Astrocyte (in vitro differentiated cells and primary cell): ENCODE measurements around the gene NHLH1. TPM values are rescaled to one million over a fixed set of nuclear protein-coding genes. Genes with fewer than 3 reads are reported as not detected.

Source experiments
- DNase-seq: peaks from one replicate; pipeline ENCODE4 v3.0.0-alpha.2; 2010; ENCODE audit warnings: low read depth
- FAIRE-seq: peaks from 2 replicates; lab custom pipeline; 2011; peaks lifted over from hg19 to GRCh38; lab: Jason Lieb, UNC
- H2AFZ ChIP-seq: 2 replicates; pipeline ENCODE4 v1.6.0; 2012; ENCODE audit warnings: low read depth, low read length, inconsistent platforms
- H3K27ac ChIP-seq: 2 replicates; pipeline ENCODE4 v1.5.1; 2011; ENCODE audit warnings: low read depth, low read length, inconsistent platforms
- H3K27me3 ChIP-seq: 2 replicates; pipeline ENCODE4 v1.6.0; 2011; ENCODE audit warnings: low read length, inconsistent platforms; ENCODE audit not compliant: insufficient read depth
- H3K36me3 ChIP-seq: 2 replicates; pipeline ENCODE4 v1.5.1; 2011; ENCODE audit warnings: low read length, inconsistent platforms; ENCODE audit not compliant: insufficient read depth
- H3K4me1 ChIP-seq: 2 replicates; pipeline ENCODE4 v1.5.1; 2011; ENCODE audit warnings: low read length, inconsistent platforms; ENCODE audit not compliant: insufficient read depth
- H3K4me2 ChIP-seq: 2 replicates; pipeline ENCODE4 v1.6.0; 2012; ENCODE audit warnings: low read length, inconsistent platforms
- H3K4me3 ChIP-seq: 2 replicates; pipeline ENCODE4 v1.5.1; 2011; ENCODE audit warnings: low read depth, mild to moderate bottlenecking, low read length, inconsistent platforms; ENCODE audit not compliant: insufficient read depth
- H3K79me2 ChIP-seq: 2 replicates; pipeline ENCODE4 v1.6.0; 2012; ENCODE audit warnings: mild to moderate bottlenecking, low read length, inconsistent platforms; ENCODE audit not compliant: insufficient read depth
- H3K9ac ChIP-seq: 2 replicates; pipeline ENCODE4 v1.6.0; 2012; ENCODE audit warnings: mild to moderate bottlenecking, low read length, inconsistent platforms
- H3K9me3 ChIP-seq: 2 replicates; pipeline ENCODE4 v1.5.1; 2012; ENCODE audit warnings: low read depth, mild to moderate bottlenecking, low read length, inconsistent platforms; ENCODE audit not compliant: insufficient read depth
- H4K20me1 ChIP-seq: 2 replicates; pipeline ENCODE4 v1.6.0; 2012; ENCODE audit warnings: low read length, inconsistent platforms; ENCODE audit not compliant: insufficient read depth
- H3K27ac Mint-ChIP-seq: one replicate; pipeline ENCODE4 v1.8.0; 2021; ENCODE audit warnings: mild to moderate bottlenecking, mixed read lengths; ENCODE audit not compliant: unreplicated experiment
- H3K27me3 Mint-ChIP-seq: one replicate; pipeline ENCODE4 v1.8.0; 2021; ENCODE audit warnings: low read depth, mixed read lengths; ENCODE audit not compliant: unreplicated experiment
- H3K36me3 Mint-ChIP-seq: one replicate; pipeline ENCODE4 v1.8.0; 2021; ENCODE audit warnings: low read depth, mixed read lengths; ENCODE audit not compliant: unreplicated experiment
- H3K4me1 Mint-ChIP-seq: one replicate; pipeline ENCODE4 v1.8.0; 2021; ENCODE audit warnings: low read depth, mixed read lengths; ENCODE audit not compliant: unreplicated experiment
- H3K4me3 Mint-ChIP-seq: one replicate; pipeline ENCODE4 v1.8.0; 2021; ENCODE audit warnings: mild to moderate bottlenecking, moderate library complexity, mixed read lengths; ENCODE audit not compliant: unreplicated experiment
- H3K9me3 Mint-ChIP-seq: one replicate; pipeline ENCODE4 v1.8.0; 2021; ENCODE audit warnings: mild to moderate bottlenecking, mixed read lengths; ENCODE audit not compliant: unreplicated experiment
- CTCF ChIP-seq: IDR thresholded peaks from 2 replicates; pipeline ENCODE4 v1.5.1; 2011; ENCODE audit warnings: low read depth, mild to moderate bottlenecking, inconsistent platforms, low read length, moderate library complexity; ENCODE audit not compliant: insufficient read depth
- EZH2 ChIP-seq: IDR thresholded peaks from 2 replicates; pipeline ENCODE4 v1.6.1; 2012; ENCODE audit warnings: mild to moderate bottlenecking, low read length, inconsistent platforms; ENCODE audit not compliant: insufficient read depth
- total RNA-seq: library from RNA; stranded (reverse); gene quantifications from 2 replicates; pipeline ENCODE4 v1.2.1, GENCODE V29; 2021

NHLH1 gene
- total RNA-seq, 1 donor from 2014 or later = 0.70 TPM

- Histone ChIP-seq H3K27ac (no peak overlapping the region), H3K4me1 (no peaks in the 10 kb centered on the region), H2AFZ (no peak overlapping the region), H4K20me1 (peaks cover 89% of the 10 kb centered on the region), H3K79me2 (peaks cover 90% of the 10 kb centered on the region), H3K4me2 (no peak overlapping the region), H3K9ac (no peak overlapping the region), H3K9me3 (no peaks in the 10 kb centered on the region), H3K27me3 (no peaks in the 10 kb centered on the region), H3K36me3 (peaks cover 80% of the 10 kb centered on the region), H3K4me3 (no peak overlapping the region)
- FAIRE-seq = no peak
- Mint-ChIP-seq H3K4me1 (no peaks in the 10 kb centered on the region), H3K9me3 (no peaks in the 10 kb centered on the region), H3K27ac (no peak overlapping the region), H3K36me3 (peaks cover 12% of the 10 kb centered on the region), H3K27me3 (no peaks in the 10 kb centered on the region), H3K4me3 (no peak overlapping the region)
- no peak for DNase-seq
- TF ChIP-seq CTCF (no peak), EZH2 (no peak)
Observed at GRCh38 chr1:160326418-160326817, 40.5 kb upstream of the NHLH1 start.

- no peak overlapping the region for H3K4me3 Mint-ChIP-seq
- no peak overlapping the region for H2AFZ ChIP-seq
- H4K20me1 ChIP-seq = peaks cover 86% of the 10 kb centered on the region
- no peak overlapping the region for H3K4me2 ChIP-seq
- H3K4me3 ChIP-seq = no peak overlapping the region
- H3K27ac ChIP-seq = no peak overlapping the region
- no peak overlapping the region for H3K9ac ChIP-seq
- no peak overlapping the region for H3K27ac Mint-ChIP-seq
- H3K27me3 Mint-ChIP-seq = no peaks in the 10 kb centered on the region
- TF ChIP-seq EZH2 = no peak
- no peaks in the 10 kb centered on the region for H3K9me3 Mint-ChIP-seq
- no peaks in the 10 kb centered on the region for H3K4me1 ChIP-seq
- H3K9me3 ChIP-seq = no peaks in the 10 kb centered on the region
- peaks cover 16% of the 10 kb centered on the region for H3K36me3 Mint-ChIP-seq
- FAIRE-seq = no peak
- H3K27me3 ChIP-seq = no peaks in the 10 kb centered on the region
- H3K79me2 ChIP-seq = peaks cover 83% of the 10 kb centered on the region
- H3K4me1 Mint-ChIP-seq = no peaks in the 10 kb centered on the region
- DNase-seq = no peak
- peaks cover 80% of the 10 kb centered on the region for H3K36me3 ChIP-seq
Observed at GRCh38 chr1:160328184-160328583, 38.7 kb upstream of the NHLH1 start.

GRCh38 chr1:160330119-160330518 is 36.8 kb upstream of the NHLH1 start:
- Mint-ChIP-seq H3K4me3 (no peak overlapping the region), H3K27me3 (no peaks in the 10 kb centered on the region), H3K9me3 (no peaks in the 10 kb centered on the region), H3K4me1 (peaks cover 2% of the 10 kb centered on the region), H3K36me3 (peaks cover 20% of the 10 kb centered on the region), H3K27ac (no peak overlapping the region)
- Histone ChIP-seq H3K4me2 (no peak overlapping the region), H3K4me1 (no peaks in the 10 kb centered on the region), H3K79me2 (peaks cover 84% of the 10 kb centered on the region), H3K36me3 (peaks cover 83% of the 10 kb centered on the region), H3K9ac (no peak overlapping the region), H4K20me1 (peaks cover 90% of the 10 kb centered on the region), H3K27me3 (no peaks in the 10 kb centered on the region), H2AFZ (no peak overlapping the region), H3K27ac (no peak overlapping the region), H3K4me3 (no peak overlapping the region), H3K9me3 (no peaks in the 10 kb centered on the region)
- TF ChIP-seq CTCF = no peak
- no peak for TF ChIP-seq EZH2
- DNase-seq (no peak), FAIRE-seq (no peak)
